ENCODE data around the gene ATG4B.

Gene ATG4B

DNA sequence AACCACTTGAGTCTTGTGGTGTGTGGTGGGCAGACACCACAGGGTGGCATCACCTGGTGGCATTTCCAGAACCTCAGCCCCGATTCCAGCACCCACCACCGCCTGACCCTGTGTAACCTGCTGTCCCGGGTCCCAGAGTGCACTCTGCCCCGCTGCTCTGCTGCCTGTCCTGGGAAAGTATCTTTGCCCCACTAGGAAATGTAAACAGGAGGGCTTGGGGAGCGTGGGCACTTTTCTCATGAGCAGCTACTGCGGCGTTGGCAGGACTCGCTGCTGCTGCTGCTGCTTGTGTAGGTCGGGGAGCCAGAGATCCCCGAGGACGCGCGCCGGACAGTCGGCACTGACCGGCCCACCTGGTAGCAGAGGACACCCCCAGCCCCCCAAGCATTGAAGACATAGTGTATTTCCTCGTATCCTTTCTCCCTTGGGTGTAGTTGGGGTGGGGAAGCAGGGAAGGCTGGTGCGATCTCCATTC lies 35.7 kb downstream of the ATG4B start:
- TF ChIP-seq GATA1 (IDR thresholded peaks at IDR 0.05; ENCODE audit: low read depth, low read length) (no peak), POLR2A (IDR thresholded peaks at IDR 0.05; ENCODE audit: low read length) (no peak)
- no peak for DNase-seq

DNA sequence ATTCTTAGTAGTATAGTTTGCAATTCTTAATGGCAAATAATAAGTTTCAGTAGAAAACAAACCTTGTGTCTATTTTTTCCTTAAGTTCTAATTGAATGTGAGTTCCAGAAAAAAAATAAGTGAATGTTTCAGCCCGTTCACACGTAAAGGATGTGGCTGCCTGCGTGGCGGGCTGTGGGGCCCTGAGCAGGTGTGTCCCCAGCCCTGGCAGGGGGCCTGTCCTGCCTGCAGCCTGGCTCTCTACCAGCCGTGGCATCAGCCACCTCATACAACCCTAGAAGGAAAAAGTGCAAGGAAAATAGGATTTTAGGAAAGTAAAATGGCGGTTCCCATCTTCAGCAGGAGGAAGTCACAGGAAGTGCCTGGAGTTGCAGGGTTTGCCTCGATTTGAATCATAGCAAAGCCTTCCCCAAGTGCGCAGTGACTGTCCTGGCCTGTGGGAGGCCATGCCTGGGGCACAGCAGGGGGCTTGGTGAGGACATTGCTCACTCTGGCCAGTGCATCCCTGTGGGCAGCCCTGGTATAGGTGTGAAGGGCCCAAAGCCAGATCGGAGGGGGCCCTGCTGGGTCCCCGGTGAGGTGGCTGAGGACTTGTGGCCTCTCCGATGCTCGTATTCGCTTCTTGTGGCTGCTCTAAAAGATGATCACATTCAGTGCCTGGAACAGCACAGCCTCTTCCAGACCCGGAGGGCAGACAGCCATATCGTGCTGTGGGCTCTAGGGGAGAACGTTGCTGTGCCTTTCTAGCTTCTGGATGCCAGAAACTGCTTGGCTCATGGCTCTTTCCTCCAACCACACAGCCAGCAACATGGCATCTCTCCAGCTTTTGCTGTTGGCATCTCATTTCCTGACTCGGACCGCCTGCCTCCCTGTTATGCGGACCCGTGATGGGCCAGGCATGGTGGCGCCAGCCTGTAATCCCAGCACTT lies 36.6 kb downstream of the ATG4B start:
- TF ChIP-seq GATA1 (IDR thresholded peaks at IDR 0.05; ENCODE audit: low read depth, low read length) (no peak), POLR2A (IDR thresholded peaks at IDR 0.05; ENCODE audit: low read length) (no peak)
- DNase-seq, result peak in 1 of 2 experiments; percentile 14

DNA sequence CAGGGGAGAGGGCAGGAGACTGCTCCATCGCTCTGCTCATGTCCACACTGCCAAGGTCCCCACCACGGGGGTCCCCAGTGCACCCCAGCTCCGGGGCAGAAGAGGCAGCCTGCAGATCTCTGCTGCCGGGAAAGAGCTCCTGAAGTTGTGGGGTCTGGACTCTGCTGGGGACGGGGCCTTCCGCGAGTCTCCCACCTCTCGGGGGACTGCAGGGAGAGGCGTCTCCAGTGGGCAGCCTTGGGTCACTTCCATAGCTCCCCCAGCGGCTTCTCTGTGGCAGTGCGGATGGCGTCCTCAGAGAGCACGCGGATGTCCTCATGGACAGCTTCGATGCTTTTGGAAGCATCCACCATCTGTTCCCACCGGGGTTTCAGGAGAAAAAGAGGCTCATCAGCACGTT lies 38.4 kb downstream of the ATG4B start:
- DNase-seq, result no peak
- TF ChIP-seq GATA1 (IDR thresholded peaks at IDR 0.05; ENCODE audit: low read depth, low read length) (no peak), POLR2A (IDR thresholded peaks at IDR 0.05; ENCODE audit: low read length) (no peak)

DNA sequence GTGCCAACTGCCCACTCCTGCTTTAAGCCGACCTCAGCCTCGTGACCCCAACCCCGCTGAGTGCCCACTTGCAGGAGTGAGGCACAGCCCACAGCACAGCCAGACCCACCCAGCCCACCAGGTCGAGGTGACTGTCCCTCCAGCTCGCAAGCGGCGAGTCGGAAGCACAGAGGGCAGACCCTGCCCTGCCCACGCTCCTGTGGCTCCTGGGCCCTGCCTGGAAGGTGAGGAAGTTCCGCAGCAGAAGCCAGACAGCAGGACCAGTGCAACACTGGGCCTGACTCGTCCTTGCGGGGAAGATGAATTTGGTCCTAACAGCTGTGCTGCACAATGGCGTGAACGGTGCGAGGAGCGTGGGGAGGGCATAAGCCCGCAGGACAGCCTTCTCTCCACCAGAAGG lies 39.2 kb downstream of the ATG4B start:
- no peak for DNase-seq
- TF ChIP-seq GATA1 (IDR thresholded peaks at IDR 0.05; ENCODE audit: low read depth, low read length) (no peak), POLR2A (IDR thresholded peaks at IDR 0.05; ENCODE audit: low read length) (no peak)

DNA sequence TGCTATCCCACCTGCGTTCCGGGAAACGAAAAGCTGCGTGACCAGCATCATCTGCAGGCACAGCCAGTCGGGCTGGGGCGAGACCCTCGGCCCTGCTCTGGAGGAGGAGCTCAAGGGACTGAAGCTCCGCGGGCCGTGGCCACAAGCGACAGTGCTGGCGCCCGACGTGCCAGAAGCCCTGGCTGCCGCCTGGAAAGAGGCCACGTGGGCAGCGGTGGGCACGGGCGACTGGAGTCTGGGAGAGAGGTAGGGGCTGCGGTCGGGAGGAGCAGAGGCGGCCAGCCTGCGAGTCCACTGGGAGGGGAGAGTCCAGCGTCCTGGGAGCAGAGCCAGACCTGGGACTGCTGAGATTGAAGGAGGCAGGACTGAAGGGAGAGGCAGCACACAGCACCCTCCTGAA lies 39.9 kb downstream of the ATG4B start:
- TF ChIP-seq POLR2A (IDR thresholded peaks at IDR 0.05; ENCODE audit: low read length), result no peak
- no peak for TF ChIP-seq GATA1 (IDR thresholded peaks at IDR 0.05; ENCODE audit: low read depth, low read length)
- no peak for DNase-seq

DNA sequence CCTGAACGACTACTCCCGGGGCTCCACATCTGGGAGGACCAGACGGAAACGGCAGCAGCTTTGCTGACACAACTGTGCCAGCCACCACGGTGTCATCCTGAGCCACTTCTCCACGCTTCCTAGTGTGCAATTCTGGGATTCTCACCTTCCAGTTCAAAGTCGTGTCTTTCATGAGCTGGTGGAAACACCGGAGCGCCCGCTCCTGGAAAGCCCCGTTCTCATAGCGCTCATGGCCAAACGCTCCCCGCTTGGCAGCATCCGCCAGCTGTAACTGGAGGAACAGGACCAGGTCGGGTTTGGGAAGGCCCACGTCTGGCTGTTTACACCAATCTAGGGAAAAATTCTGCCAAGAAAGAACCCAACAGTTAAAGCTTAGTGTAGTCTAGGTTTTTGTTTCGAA lies 40.8 kb downstream of the ATG4B start:
- no peak for TF ChIP-seq POLR2A (IDR thresholded peaks at IDR 0.05; ENCODE audit: low read length)
- TF ChIP-seq GATA1 (IDR thresholded peaks at IDR 0.05; ENCODE audit: low read depth, low read length), result no peak
- no peak for DNase-seq

DNA sequence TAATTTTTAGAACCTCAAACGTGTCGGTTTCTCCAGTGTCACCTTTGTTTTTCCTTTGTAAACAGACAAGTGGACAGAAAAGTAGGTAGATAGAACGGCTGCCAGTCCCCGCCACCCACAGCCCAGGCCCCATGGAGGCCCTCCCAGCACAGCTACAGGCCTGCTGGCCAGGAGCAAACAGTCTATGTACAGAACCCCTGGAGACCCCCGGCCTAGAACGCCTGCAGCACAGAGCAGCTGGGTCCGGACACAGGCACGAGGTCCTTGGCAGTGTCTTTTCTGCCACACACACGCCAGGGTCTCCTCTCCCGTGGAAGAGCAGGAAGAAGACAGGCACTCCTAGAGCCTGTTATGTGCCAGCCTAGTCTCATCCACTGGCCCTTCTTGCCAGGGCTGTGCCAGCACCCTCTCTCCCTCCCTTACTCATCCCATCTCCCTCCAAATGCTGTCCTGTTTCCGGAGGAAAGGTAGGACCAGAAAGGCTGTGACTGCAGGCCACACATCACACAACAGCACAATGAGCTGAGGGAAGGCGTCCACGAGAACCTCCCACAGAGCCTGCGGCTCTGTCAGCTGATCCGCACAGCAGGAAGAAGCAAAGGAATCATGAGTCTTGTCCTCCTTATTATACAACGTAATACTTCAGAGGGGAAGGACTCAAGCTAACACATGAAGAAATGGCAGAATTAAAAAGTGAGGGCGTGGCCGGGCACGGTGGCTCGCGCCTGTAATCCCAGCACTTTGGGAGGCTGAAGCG lies 41.5 kb downstream of the ATG4B start:
- no peak for DNase-seq
- no peak for TF ChIP-seq GATA1 (IDR thresholded peaks at IDR 0.05; ENCODE audit: low read depth, low read length)
- TF ChIP-seq POLR2A (IDR thresholded peaks at IDR 0.05; ENCODE audit: low read length), result no peak

DNA sequence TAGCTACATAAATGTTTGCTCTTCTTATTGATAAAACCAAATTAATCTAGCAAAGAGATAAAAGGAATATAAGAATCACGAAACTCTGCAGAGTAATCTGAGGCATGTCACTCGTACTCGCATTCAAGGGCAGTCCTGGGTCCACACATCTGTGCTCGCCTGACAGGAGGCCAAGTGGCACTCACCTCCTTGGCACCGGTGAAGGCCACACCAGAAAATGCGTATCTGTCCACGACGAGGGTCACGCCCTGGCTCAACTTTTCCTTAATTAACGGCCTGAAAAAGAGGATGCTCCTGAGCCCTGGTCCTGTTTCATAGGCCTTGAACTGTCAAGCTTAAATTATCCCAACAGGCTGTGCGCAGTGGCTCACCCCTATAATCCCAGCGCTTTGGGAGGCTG lies 42.6 kb downstream of the ATG4B start:
- TF ChIP-seq POLR2A (IDR thresholded peaks at IDR 0.05; ENCODE audit: low read length), result no peak
- no peak for TF ChIP-seq GATA1 (IDR thresholded peaks at IDR 0.05; ENCODE audit: low read depth, low read length)

DNA sequence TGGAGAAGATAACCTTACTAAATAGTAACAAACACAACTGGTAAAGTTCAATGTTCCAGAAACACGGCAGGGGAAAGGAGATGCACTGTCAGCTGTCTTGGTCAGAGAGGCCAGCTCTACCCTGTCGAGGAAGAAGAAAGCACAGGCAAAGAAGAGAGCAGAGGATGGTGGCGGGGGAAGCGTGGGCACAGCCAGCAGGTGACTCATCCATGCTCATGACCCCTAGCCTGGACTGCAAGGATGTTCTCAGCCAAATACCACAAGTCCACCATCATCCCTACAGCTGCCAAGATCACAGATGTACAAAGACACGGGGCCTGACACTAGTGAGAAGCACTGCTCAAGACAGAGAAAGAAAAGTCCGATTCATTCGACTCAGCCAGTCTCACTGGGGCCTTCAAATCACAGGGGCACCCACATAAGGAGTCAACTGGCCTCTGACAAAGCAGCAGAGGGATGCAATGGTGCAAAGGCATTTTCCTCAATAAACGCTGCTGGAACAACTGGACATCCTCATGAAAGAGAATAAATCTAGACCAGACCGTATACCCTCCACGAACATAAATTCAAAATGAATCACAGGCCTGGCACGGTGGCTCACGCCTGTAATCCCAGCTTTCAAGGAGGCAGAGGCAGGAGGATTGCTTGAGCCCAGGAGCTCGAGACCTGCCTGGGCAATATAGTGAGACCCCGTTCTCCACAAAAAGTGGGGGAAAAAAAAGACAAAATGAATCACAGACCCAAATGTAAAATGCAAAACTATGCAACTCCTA lies 43.5 kb downstream of the ATG4B start:
- TF ChIP-seq GATA1 (IDR thresholded peaks at IDR 0.05; ENCODE audit: low read depth, low read length) (no peak), POLR2A (IDR thresholded peaks at IDR 0.05; ENCODE audit: low read length) (no peak)
- DNase-seq, result no peak

More for the DNA sequence above, 42.6 kb downstream of the ATG4B start:
- no peak for DNase-seq

DNA sequence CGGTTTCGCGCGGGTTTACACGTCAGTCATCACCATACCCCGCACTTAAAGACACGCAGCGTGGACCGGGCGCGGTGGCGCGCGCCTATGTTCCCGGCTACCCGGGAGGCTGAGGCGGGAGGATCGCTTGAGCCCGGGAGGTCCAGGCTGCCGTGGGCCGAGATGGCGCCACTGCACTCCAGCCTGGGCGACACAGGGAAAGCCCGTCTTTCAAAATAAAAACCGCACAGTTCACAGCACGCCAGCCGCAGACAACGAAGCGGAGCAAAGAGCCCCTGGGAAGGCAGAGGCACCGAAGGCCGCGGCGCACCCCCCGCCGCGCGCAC lies 48.8 kb downstream of the ATG4B start:
- peak; percentile 65 to 74 for DNase-seq
- TF ChIP-seq POLR2A (IDR thresholded peaks at IDR 0.05; ENCODE audit: low read length), result no peak
- TF ChIP-seq GATA1 (IDR thresholded peaks at IDR 0.05; ENCODE audit: low read depth, low read length), result no peak

DNA sequence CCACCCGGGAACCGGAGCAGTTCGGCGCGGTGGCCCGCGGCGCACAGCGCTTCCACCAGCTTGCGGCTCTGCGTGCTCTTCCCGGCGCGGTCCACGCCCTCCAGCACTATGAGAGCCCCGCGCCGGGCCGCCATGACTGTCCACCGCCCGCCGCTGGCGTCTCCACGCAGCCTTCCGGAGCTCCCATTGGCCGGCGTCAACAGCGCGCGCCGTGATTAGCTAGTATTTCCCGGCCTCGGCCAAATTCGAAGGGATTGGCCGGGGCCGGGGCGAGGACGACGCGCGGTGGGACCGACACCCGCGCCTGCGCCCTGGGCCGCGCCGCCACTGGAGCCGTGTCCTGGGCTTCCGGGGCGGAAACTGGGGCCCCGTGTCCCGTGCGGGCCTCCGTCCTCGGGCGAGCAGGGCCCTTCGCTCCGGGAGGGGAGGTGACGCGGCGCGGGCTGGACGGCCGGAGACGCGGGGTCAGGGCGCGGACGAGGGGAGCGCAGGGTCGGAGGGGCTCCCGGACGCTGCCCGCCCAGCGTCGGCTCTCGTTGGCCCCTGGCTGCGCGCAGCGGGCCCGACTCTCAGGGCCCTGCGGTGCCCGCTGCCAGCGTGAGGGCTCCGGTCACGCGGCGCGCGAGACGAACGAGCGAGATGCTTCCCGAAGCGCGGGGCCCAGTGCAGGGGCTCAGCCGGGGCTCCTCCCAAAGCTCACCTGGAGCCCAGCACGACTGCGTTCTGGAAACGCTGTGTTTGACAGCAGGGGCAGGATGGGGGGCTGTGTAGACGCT lies 49.3 kb downstream of the ATG4B start, which contains the start of gene DTYMK:
DTYMK (minus strand) TSS at position 166 of the 776 bp plus-strand sequence; CDS start at position 134, 32 bp downstream.
- TF ChIP-seq GATA1 (IDR thresholded peaks at IDR 0.05; ENCODE audit: low read depth, low read length), result no peak
- peak; percentile 92 for TF ChIP-seq POLR2A (IDR thresholded peaks at IDR 0.05; ENCODE audit: low read length)
- peak; percentile 97 to 99 for DNase-seq

DNA sequence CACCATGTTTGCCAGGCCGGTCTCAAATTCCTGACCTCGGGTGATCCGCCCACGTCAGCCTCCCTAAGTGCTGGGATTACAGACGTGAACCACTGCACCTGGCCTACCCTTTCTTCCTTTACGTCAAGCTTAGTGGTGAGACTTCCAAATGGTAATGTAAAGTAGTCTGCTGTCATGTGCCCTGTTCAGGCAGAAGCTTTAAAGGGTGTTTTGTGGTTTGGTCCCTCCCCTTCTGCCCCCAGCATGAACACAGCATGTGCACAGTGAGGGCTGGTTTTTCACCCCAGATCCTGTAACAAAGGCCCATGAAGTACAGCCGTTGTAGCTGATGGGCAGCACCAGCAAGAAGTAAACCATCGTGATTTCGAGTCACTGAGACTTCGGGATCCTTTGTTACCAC lies 51.8 kb downstream of the ATG4B start:
- no peak for TF ChIP-seq GATA1 (IDR thresholded peaks at IDR 0.05; ENCODE audit: low read depth, low read length)
- TF ChIP-seq POLR2A (IDR thresholded peaks at IDR 0.05; ENCODE audit: low read length), result no peak
- no peak for DNase-seq

DNA sequence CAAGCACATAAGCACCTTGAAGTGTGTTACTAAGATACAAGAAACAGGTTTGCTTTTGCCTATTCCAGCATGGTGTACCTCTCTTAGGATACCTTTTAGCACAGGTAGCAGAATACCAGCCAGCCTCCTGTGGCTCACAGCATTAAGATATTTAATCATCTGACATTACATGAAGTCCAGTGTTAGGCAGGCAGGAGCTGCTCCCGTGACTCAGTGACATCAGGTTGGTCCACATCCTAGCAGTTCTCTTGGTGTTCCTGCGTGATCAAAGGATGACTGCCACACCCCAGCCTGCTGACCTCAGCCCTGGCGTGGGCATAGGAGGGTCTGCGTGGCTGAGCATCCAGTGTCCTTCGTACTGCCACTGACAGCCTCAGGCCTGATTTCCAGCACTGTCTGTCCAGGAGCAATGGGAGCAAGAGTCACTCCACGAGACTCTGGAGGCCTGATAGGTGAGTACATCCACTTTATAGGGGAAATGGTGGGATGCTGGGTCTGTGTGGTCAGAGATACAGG lies 52.8 kb downstream of the ATG4B start:
- DNase-seq, result no peak
- TF ChIP-seq POLR2A (IDR thresholded peaks at IDR 0.05; ENCODE audit: low read length) (peak; percentile 44), GATA1 (IDR thresholded peaks at IDR 0.05; ENCODE audit: low read depth, low read length) (no peak)
